Transverse colon (tissue), 4 donors: Measurements from ENCODE around the gene CSRP1.

Source experiments
- CTCF ChIP-seq, 5 experiments: fragments of 200-600 bp in 3 of 5; fragments of 450-650 bp in 2 of 5; sonication (generic) in 3 of 5; IDR thresholded peaks; 1 replicate in 2 of 5; 2 replicates in 3 of 5; pipeline ENCODE4 v1.5.1; 2016 to 2017; ENCODE audit warnings: antibody characterized with exemption in 5 of 5, inconsistent platforms in 3 of 5, mild to moderate bottlenecking in 2 of 5, moderate library complexity in 1 of 5
- EP300 ChIP-seq: sonication (generic); formaldehyde crosslinking; IDR thresholded peaks from one replicate; pipeline ENCODE4 v1.6.1; 2017; ENCODE audit warnings: antibody characterized with exemption, low read depth
- POLR2A ChIP-seq: fragments of 450-650 bp; IDR thresholded peaks from one replicate; pipeline ENCODE4 v1.6.1; 2016; ENCODE audit warnings: antibody characterized with exemption, mild to moderate bottlenecking, moderate library complexity
- POLR2AphosphoS5 ChIP-seq, 3 donors: sonication (generic); formaldehyde crosslinking; IDR thresholded peaks; one replicate each; pipeline ENCODE4 v1.6.1; 2016; ENCODE audit warnings: antibody characterized with exemption in 3 of 3

DNA sequence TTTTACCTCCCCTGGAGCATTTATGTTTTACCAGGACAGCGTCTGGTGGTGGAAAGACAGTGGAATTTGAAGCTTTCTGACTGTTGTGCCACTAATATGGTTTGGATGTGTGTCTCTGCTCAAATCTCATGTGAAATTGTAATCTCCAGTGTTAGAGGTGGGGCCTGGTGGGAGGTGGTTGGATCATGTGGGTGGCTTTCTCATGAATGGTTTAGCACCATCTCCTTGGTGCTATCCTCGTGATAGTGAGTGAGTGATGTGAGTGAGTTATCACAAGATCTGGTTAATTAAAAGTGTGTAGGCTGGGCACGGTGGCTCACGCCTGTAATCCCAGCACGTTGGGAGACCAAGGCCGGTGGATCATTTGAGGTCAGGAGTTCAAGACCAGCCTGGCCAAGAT is 61.6 kb downstream of the CSRP1 start:
- TF ChIP-seq CTCF (IDR thresholded peaks at IDR 0.05) (no peak), POLR2A (no peak), POLR2AphosphoS5 (IDR thresholded peaks at IDR 0.05) (no peak), EP300 (no peak)
